GM21447 (cell line): ENCODE results near the gene SOX30.

Source experiments
- ATAC-seq: cut with Tn5 transposase; IDR thresholded peaks from one replicate; pipeline ENCODE4 v1.9.1; 2021; ENCODE audit not compliant: unreplicated experiment

SOX30 gene

GRCh38 chr5:157610990-157611389, 41.2 kb downstream of the SOX30 start:
- no peak for ATAC-seq

- ATAC-seq, result no peak
Measured at GRCh38 chr5:157608972-157609565, 43.2 kb downstream of the SOX30 start.

- peak; percentile 53 for ATAC-seq
Measured at GRCh38 chr5:157607371-157608161, 44.7 kb downstream of the SOX30 start.

GRCh38 chr5:157606046-157606445, 46.2 kb downstream of the SOX30 start:
- no peak for ATAC-seq

- peak; percentile 47 for ATAC-seq
Measured at GRCh38 chr5:157603333-157604190, 48.7 kb downstream of the SOX30 start.

- peak; percentile 66 for ATAC-seq
Measured at GRCh38 chr5:157602505-157602904, 49.7 kb downstream of the SOX30 start.

GRCh38 chr5:157600252-157600651, 52.0 kb downstream of the SOX30 start:
- ATAC-seq, result no peak

GRCh38 chr5:157599565-157599964, 52.7 kb downstream of the SOX30 start:
- ATAC-seq, result no peak

GRCh38 chr5:157598350-157598936, 53.8 kb downstream of the SOX30 start:
- ATAC-seq, result no peak

GRCh38 chr5:157597277-157597676, 55.0 kb downstream of the SOX30 start:
- ATAC-seq, result no peak

- peak; percentile 76 for ATAC-seq
Measured at GRCh38 chr5:157596487-157596886, 55.8 kb downstream of the SOX30 start.

- no peak for ATAC-seq
Measured at GRCh38 chr5:157594675-157595459, 57.4 kb downstream of the SOX30 start.

GRCh38 chr5:157594257-157594656, 58.0 kb downstream of the SOX30 start:
- no peak for ATAC-seq

GRCh38 chr5:157593052-157593757, 59.0 kb downstream of the SOX30 start:
- ATAC-seq, result no peak

- no peak for ATAC-seq
Measured at GRCh38 chr5:157592594-157592993, 59.6 kb downstream of the SOX30 start.

GRCh38 chr5:157590478-157590877, 61.8 kb downstream of the SOX30 start:
- no peak for ATAC-seq

- ATAC-seq, result no peak
Measured at GRCh38 chr5:157584628-157585027, 67.6 kb downstream of the SOX30 start.

GRCh38 chr5:157582731-157583620, 69.3 kb downstream of the SOX30 start:
- ATAC-seq, result peak; percentile 65

GRCh38 chr5:157581901-157582300, 70.3 kb downstream of the SOX30 start:
- ATAC-seq, result no peak
